Fibroblast of mammary gland (primary cell): ENCODE results near the gene AGPAT2.

Experiments used
- DNase-seq: peaks from one replicate; pipeline ENCODE4 v3.0.0-alpha.2; 2010; ENCODE audit warnings: low read depth
- H3K4me3 ChIP-seq: 2 replicates; pipeline ENCODE4 v1.5.1; 2011; ENCODE audit warnings: low read depth, mild to moderate bottlenecking, low read length, moderate library complexity; ENCODE audit not compliant: control insufficient read depth
- CTCF ChIP-seq: conservative IDR thresholded peaks from 2 replicates; pipeline ENCODE4 v1.5.1; 2011; ENCODE audit warnings: low read depth, low read length, inconsistent platforms; ENCODE audit not compliant: control insufficient read depth, insufficient read depth

AGPAT2 gene

GRCh38 chr9:136661641-136662325 lies 25.5 kb downstream of the AGPAT2 start:
- no peak for TF ChIP-seq CTCF
- no peak overlapping the region for H3K4me3 ChIP-seq
- DNase-seq: no peak

DNA sequence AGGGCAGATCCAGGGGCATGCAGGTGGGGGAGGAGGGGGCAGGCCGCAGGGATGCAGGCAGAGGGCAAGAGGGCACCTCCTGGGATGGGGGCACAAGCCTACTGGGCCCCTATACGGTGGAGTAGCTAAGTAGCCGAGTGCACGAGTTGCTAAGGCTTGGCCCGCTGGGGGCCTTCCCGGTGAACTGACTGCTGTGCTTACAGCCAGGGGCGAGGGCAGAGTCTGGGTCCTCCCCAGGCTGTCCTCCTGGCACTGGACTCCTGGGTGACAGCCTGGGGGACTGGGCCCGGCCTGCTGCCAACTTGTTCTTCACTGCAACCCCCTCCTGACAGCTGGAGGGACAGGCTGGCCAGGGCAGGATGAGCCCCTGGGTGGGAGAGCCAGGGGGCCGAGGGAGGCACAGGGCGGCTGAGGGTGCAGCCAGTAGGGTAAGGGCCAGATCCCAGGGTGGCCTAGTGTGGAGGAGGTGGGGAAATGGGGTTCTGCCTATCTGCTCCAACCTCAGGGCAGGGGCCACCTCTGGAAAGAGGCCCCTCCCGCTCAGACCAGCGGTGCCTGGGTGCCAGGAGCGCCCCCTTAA lies 26.2 kb downstream of the AGPAT2 start:
- H3K4me3 ChIP-seq: no peak overlapping the region
- no peak for DNase-seq
- no peak for TF ChIP-seq CTCF

- no peak overlapping the region for H3K4me3 ChIP-seq
- TF ChIP-seq CTCF: no peak
- DNase-seq: no peak
Observed at GRCh38 chr9:136659861-136660784, 27.1 kb downstream of the AGPAT2 start.

GRCh38 chr9:136658849-136659535 lies 28.3 kb downstream of the AGPAT2 start:
- H3K4me3 ChIP-seq: no peak overlapping the region
- TF ChIP-seq CTCF: no peak
- no peak for DNase-seq

DNA sequence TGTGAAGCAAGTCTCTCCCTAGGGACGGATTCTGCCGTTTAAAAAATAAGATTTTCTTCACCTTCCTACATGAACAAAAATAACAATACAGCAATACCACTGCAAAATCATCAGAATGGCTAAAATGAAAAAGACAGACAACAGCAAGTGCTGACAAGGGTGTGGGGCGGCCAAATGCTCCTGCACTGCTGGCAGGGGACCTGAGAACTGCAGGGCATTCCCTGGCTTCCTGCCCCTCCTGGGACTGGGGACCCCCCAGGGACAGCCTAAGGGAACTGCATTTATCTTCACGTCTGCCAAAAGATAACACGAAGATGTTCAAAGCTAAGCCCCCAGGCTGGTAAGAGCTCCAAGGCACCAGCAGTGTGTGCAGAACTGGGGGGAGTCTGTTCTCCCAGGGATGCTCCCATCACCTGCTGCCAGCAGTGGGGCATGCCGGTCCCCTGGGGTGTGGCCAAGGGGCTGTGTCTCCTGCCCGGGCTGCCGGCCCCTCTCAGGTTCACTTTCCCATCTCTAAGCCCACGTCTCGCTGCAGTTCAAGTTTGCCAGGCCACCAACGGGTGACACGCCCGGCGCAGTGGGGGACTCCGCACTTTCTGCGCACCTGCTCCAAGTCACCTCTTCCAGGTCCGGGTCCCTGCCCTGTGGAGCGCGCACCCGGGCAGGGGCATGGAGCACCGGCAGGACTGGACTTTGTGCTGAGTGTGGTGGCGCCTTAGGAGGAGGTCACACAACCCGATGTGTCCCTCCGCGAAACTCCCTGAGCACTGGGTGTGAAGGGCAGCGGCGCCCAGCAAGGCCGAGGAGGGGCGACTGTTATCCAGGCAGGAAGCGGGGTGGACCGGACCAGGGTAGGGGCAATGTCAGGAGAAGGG lies 29.0 kb downstream of the AGPAT2 start:
- TF ChIP-seq CTCF: no peak
- no peak for DNase-seq
- no peak overlapping the region for H3K4me3 ChIP-seq
